ENCODE results near the gene INTS3.

DNA sequence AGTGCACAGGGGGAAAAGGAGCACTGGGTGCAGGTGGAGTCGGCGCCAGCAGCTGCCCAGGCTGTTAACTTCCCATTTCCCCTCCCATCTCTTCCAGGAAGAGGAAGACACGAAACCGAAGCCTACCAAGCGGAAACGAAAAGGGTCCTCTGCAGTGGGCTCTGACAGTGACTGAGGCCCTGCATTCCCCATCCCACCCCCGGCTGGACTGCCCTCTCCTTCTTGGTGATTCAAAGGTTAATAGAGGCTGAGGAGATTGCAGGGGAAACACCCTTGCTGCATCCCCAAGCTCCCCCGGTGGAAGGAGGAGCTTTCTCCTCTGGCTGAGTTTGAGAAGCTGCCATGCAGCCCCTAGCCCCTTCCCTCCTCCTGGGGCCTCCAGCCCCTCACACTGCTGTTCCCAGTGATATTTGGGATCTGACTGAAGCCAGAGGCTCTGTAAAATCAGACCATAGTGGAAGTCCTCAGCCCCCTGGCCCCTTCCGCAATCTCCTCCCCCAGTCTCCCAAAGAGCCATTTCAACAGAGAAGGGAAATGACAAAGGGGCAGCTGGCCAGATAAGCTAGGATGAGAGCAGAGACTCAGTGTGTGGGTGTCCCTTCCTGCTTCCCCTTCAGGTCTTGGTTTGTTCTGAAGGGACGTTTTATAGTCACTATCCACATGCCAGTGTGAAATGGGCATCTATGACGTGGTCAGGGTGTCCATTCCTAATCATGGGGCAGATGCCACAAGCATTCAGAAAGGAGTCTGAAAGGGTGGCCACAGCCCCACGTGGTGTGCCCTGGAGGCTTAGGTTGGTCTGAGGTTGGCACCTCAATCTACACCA, 45.5 kb downstream of the INTS3 start:
- TF ChIP-seq, protein P1, sequence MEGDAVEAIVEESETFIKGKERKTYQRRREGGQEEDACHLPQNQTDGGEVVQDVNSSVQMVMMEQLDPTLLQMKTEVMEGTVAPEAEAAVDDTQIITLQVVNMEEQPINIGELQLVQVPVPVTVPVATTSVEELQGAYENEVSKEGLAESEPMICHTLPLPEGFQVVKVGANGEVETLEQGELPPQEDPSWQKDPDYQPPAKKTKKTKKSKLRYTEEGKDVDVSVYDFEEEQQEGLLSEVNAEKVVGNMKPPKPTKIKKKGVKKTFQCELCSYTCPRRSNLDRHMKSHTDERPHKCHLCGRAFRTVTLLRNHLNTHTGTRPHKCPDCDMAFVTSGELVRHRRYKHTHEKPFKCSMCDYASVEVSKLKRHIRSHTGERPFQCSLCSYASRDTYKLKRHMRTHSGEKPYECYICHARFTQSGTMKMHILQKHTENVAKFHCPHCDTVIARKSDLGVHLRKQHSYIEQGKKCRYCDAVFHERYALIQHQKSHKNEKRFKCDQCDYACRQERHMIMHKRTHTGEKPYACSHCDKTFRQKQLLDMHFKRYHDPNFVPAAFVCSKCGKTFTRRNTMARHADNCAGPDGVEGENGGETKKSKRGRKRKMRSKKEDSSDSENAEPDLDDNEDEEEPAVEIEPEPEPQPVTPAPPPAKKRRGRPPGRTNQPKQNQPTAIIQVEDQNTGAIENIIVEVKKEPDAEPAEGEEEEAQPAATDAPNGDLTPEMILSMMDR (conservative IDR thresholded peaks at IDR 0.05), result no peak
- TF ChIP-seq ZFX (IDR thresholded peaks at IDR 0.05), result no peak
